Measurements from ENCODE around the gene NCOA4. TPM values are rescaled to one million over a fixed set of nuclear protein-coding genes. Genes with fewer than 3 reads are reported as not detected.

Gene NCOA4
- total RNA-seq, 1 experiment from 2014 or later = 50.6 TPM

GRCh38 chr10:46068905-46069304 lies 38.5 kb upstream of the NCOA4 start:
- Histone ChIP-seq H3K4me1 (ENCODE audit: insufficient read depth, low read length, poor library complexity, severe bottlenecking) (no peaks in the 10 kb centered on the region), H3K36me3 (ENCODE audit: insufficient read depth, low read length, poor library complexity, severe bottlenecking) (no peaks in the 10 kb centered on the region), H3K27me3 (replicated peaks; ENCODE audit: insufficient read depth, low read depth, low read length, poor library complexity) (no peaks in the 10 kb centered on the region), H3K4me3 (ENCODE audit: low read depth, low read length, poor library complexity, severe bottlenecking) (no peak overlapping the region), H3K9me3 (ENCODE audit: low read depth, low read length, poor library complexity, severe bottlenecking) (no peaks in the 10 kb centered on the region), H3K27ac (ENCODE audit: low read depth, low read length, poor library complexity, severe bottlenecking) (no peak overlapping the region)
- ChIA-PET POLR2A (ENCODE audit: low non-redundant PET) (no interaction called here), CTCF (no interaction called here)
- intact Hi-C loops (cut with micrococcal nuclease; ENCODE audit: unreplicated experiment) = no loop called here
- BruUV-seq (replicated peaks) = no TSS peak
- TF ChIP-seq EZH2 (IDR thresholded peaks at IDR 0.05; ENCODE audit: borderline replicate concordance, low read depth, low read length, poor library complexity, severe bottlenecking) (no peak), CTCF (conservative IDR thresholded peaks at IDR 0.05; ENCODE audit: low read depth, low read length) (no peak)
- DNase-seq (ENCODE audit: low spot score) = no peak

GRCh38 chr10:46068117-46068516 lies 37.7 kb upstream of the NCOA4 start:
- BruUV-seq (replicated peaks) = no TSS peak
- Histone ChIP-seq H3K27ac (ENCODE audit: low read depth, low read length, poor library complexity, severe bottlenecking) (no peak overlapping the region), H3K4me3 (ENCODE audit: low read depth, low read length, poor library complexity, severe bottlenecking) (no peak overlapping the region), H3K9me3 (ENCODE audit: low read depth, low read length, poor library complexity, severe bottlenecking) (no peaks in the 10 kb centered on the region), H3K4me1 (ENCODE audit: insufficient read depth, low read length, poor library complexity, severe bottlenecking) (no peaks in the 10 kb centered on the region), H3K27me3 (replicated peaks; ENCODE audit: insufficient read depth, low read depth, low read length, poor library complexity) (no peaks in the 10 kb centered on the region), H3K36me3 (ENCODE audit: insufficient read depth, low read length, poor library complexity, severe bottlenecking) (no peaks in the 10 kb centered on the region)
- ChIA-PET POLR2A (ENCODE audit: low non-redundant PET) (no interaction called here), CTCF (no interaction called here)
- TF ChIP-seq EZH2 (IDR thresholded peaks at IDR 0.05; ENCODE audit: borderline replicate concordance, low read depth, low read length, poor library complexity, severe bottlenecking) (no peak), CTCF (conservative IDR thresholded peaks at IDR 0.05; ENCODE audit: low read depth, low read length) (no peak)
- DNase-seq (ENCODE audit: low spot score) = no peak
- intact Hi-C loops (cut with micrococcal nuclease; ENCODE audit: unreplicated experiment) = no loop called here

GRCh38 chr10:46064269-46064817 lies 33.9 kb upstream of the NCOA4 start:
- Histone ChIP-seq H3K4me1 (ENCODE audit: insufficient read depth, low read length, poor library complexity, severe bottlenecking) (no peaks in the 10 kb centered on the region), H3K9me3 (ENCODE audit: low read depth, low read length, poor library complexity, severe bottlenecking) (no peaks in the 10 kb centered on the region), H3K4me3 (ENCODE audit: low read depth, low read length, poor library complexity, severe bottlenecking) (no peak overlapping the region), H3K27me3 (replicated peaks; ENCODE audit: insufficient read depth, low read depth, low read length, poor library complexity) (peaks cover 7% of the 10 kb centered on the region), H3K27ac (ENCODE audit: low read depth, low read length, poor library complexity, severe bottlenecking) (no peak overlapping the region), H3K36me3 (ENCODE audit: insufficient read depth, low read length, poor library complexity, severe bottlenecking) (no peaks in the 10 kb centered on the region)
- DNase-seq (ENCODE audit: low spot score) = no peak
- no peak for TF ChIP-seq EZH2 (IDR thresholded peaks at IDR 0.05; ENCODE audit: borderline replicate concordance, low read depth, low read length, poor library complexity, severe bottlenecking)
- TF ChIP-seq CTCF (conservative IDR thresholded peaks at IDR 0.05; ENCODE audit: low read depth, low read length) = no peak
- POLR2A ChIA-PET (ENCODE audit: low non-redundant PET) = no interaction called here
- CTCF ChIA-PET = no interaction called here
- no TSS peak for BruUV-seq (replicated peaks)
- intact Hi-C loops (cut with micrococcal nuclease; ENCODE audit: unreplicated experiment) = no loop called here
